GM12865 (cell line): ENCODE data around the gene FAM222A.

Experiments
- DNase-seq: peaks from one replicate; pipeline ENCODE4 v3.0.0; 2010; ENCODE audit warnings: low read depth
- H3K4me3 ChIP-seq: 2 replicates; pipeline ENCODE4 v1.5.1; 2011; ENCODE audit warnings: mild to moderate bottlenecking, low read depth, low read length, control low read depth
- CTCF ChIP-seq: IDR thresholded peaks from 2 replicates; pipeline ENCODE4 v1.5.1; 2011; ENCODE audit warnings: low read length, control low read depth, low read depth, inconsistent platforms; ENCODE audit not compliant: insufficient read depth; ENCODE audit errors: missing control alignments

Gene FAM222A

GRCh38 chr12:109716092-109716479 lies 2.5 kb downstream of the FAM222A start:
- H3K4me3 ChIP-seq = no peak overlapping the region
- no peak for DNase-seq
- TF ChIP-seq CTCF = no peak

DNA sequence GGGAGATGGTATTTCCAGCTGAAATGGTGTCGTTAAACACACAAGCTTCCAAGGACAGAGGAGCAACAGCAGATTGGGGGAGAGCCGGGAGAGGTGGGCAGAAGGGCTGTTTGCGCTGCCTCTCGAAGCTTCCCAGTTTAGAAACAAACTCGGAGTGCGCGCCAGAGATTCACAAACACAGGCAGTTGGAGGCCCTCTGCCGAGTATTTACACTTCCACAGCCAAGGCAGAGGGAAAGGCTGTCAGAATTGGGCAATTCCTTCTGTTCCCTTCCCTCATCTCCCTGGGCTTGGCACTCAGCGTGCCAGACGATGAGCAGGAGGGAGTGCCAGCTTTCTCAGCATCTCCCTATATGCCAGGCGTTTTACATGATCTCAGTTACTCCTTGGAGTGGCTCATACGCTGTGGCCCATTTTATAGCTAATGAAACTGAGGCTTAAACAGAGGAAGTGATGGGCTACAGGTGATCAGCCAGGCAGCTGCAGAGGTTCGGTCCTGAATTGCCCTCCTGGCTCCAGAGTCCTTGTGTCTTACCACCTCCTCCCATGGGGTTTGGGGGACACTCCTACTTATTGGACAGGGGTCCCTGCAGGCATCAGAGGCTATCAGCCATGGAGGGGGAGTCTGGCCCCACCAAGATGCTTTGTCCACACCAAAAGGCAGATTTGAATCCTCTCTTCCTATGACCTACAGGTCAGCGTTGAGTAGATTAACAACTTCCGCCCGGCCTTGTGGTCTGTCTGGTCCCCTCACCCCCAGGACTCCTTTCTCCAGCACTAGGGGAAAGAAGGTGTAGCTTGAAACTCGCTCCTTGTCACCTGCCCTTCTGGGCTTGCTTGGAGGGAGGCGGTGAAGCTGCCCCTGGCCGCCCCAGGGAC lies 3.1 kb downstream of the FAM222A start:
- DNase-seq = no peak
- no peak for TF ChIP-seq CTCF
- H3K4me3 ChIP-seq = no peak overlapping the region

DNA sequence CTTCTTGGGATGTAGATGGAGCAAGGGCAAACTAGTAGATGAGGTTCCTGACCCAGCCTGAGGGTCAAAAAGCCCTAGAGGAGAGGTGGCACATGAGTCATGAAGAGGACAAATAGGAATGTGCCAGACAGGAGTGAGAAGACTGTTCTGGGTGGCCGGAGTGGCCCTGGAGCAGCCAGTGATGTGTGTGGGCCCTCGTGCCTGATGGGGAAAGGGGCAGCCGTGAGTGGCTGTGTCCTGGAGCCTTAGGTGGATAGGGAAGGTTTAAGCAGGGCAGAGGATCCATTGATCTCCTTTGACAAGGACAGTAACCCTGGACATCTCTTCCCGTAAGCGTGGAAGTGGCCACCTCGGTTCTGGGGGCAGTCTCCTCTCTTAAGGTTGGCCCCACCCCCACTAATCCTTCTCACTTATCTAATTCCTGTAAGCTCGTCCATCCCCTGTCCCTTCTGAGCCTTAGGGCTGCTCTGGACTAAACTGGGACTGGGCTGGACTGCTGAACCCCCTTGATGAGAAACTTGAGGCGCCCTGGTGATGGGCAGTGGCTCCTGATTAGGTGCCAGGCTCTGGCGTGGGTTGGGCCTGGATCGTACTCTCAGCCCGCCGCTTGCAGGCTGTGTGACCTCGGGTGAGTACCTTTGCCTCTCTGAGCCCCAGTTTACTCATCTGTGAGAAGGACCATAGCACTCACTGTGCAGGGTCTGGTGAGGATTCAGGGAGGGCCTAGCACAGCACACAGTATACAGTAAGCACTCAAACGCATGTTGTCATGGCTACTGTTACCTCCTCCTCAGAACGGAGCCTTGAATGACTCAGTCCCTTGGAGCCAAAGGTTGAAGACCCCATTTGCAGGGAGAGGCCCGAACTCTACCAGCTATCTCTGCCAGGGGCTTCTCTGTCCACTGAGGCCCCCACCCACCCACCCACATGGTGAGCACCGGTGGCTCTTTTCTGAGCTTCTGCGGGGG lies 4.0 kb downstream of the FAM222A start:
- no peak for DNase-seq
- no peak for TF ChIP-seq CTCF
- no peak overlapping the region for H3K4me3 ChIP-seq

DNA sequence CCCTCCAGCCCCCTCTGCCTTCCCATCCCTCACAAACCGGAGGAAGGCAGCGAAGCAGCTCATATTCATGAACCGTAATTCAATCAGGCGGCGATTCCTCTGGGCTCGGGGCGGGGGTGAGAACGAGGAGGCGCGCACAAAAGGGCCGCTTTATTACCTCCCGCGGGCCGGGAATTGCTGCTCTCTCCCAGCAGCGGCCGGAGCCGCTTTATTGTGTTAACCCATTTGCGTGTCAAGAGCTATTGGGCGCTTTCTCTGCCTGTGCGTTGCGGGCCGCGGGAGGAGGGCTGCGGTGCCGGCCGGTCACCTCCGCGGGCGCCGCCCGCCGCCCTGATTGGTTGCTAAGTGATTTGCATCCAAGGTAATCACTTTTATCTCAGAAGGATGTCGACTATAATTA lies 4.8 kb downstream of the FAM222A start:
- DNase-seq = no peak
- TF ChIP-seq CTCF = no peak

GRCh38 chr12:109719123-109720022 lies 5.7 kb downstream of the FAM222A start:
- no peak for DNase-seq
- no peak overlapping the region for H3K4me3 ChIP-seq
- TF ChIP-seq CTCF = no peak

More for the DNA sequence above, 4.8 kb downstream of the FAM222A start:
- H3K4me3 ChIP-seq = no peak overlapping the region
